DMS 273 (cell line): ENCODE measurements around the gene CEBPB.
"Not testable (repeated sequence)": the region's sequence is repeated elsewhere in the genome, so short reads cannot be mapped to it uniquely, and the experiment has no call there.

Experiments used
- DNase-seq: peaks from one replicate; lab custom pipeline; 2025; ENCODE audit not compliant: unreplicated experiment; lab: John Stamatoyannopoulos, UW

The CEBPB gene

DNA sequence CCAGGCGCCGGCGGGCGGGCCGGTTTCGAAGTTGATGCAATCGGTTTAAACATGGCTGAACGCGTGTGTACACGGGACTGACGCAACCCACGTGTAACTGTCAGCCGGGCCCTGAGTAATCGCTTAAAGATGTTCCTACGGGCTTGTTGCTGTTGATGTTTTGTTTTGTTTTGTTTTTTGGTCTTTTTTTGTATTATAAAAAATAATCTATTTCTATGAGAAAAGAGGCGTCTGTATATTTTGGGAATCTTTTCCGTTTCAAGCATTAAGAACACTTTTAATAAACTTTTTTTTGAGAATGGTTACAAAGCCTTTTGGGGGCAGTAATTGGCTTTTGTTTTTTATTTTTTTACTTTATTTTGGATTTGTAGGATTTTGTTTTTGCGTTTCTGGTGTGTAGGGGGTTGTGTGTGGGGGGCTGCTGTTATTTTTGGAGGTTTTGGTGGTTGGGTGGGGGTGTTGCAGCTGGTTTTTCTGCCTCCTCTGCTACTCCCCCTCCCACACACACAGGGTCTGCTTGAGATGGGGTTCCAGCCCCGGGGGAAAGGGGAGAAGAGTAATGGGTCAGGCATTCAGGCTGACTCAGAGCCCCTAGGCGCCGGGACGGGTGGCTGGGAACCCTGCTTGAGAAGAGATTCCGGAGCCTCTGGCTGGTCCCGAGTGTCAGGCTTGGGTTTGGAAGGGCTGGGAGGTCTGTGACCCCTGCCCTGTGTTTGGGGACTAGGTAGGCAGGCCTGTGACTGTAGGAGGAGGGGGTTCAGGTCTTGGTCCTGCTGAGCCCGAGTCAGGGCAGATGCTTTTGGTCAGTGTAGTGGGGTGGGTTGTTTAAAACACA lies 2.0 kb downstream of the CEBPB start:
- peak; percentile 95 for DNase-seq

DNA sequence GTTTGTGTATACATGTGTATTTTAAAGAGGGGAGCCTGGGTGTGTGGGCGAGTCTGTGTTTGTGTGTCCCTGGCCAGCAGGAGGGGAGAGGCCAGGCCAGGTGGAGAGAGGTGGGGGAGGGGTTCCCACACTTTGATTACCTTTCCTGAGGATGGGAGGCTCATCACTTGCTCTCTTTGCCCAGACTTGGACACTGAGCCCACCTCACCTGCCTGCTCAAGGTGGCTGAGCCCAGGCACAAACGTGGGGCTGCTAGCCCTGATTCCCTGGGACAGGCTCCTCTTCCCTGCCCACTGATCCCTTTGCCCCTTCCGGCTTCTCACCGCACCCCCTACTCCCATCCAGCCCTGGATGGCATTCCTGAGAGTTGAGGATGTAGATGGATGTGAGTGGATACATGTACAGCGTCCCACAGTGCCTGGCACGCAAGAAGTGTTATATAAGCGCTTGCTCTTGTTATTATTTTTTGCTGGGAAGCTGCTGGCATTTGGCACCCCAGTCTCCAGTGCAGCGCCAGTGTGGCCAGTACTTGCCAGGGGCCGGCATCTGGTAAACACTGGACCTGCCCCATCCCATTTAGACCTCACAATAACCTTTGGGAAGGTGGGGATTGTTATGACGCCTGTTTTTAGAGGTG lies 2.7 kb downstream of the CEBPB start:
- DNase-seq = peak; percentile 50

DNA sequence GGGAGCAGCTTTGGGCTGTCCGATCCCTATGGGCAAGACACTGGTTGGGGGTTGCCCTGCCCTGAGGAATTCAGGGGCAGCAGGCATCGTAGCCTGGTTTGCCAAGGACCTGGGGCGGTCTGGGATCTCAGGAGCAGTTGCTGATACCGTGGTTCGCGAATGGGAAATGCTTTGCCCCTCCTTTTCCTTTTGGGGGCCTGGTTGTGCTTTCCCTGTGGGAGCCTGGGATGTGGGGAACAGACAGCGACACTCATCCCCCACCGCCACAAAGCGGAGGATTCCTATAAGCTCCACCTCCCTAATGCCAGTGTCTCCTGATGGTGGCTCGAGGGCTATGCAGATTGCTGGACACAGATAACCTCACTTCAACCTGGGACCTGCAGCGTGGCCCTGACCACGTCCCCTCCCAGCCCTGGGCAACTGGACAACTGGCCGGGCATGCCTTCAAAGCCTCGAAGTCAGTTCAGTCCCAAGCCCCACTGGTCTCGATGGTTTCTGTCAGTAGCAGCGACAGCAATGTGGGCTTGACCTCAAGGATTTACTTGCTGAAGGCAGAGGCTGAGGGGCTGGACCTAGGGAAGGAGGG lies 3.3 kb downstream of the CEBPB start:
- DNase-seq = peak; percentile 39

DNA sequence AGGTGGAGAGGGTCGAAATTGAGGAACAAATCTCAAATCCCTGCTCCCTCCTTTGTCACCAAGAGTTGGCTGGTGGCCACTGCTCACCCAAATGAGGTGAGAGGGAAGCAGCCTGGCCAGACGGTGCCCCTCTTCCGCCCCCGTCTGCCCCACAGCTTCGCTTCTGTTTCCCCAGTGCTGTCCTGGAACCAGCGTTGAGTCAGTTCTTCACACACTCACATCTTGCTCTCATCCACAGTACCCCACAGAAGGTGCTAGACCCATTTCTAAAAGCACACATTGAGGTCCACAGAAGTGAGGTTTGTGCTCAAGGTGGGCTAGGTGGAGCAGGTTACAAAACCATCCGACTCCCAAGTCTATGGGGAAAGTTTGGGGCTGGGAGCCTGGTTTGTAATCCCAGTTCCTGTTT lies 3.8 kb downstream of the CEBPB start:
- peak; percentile 33 for DNase-seq

DNA sequence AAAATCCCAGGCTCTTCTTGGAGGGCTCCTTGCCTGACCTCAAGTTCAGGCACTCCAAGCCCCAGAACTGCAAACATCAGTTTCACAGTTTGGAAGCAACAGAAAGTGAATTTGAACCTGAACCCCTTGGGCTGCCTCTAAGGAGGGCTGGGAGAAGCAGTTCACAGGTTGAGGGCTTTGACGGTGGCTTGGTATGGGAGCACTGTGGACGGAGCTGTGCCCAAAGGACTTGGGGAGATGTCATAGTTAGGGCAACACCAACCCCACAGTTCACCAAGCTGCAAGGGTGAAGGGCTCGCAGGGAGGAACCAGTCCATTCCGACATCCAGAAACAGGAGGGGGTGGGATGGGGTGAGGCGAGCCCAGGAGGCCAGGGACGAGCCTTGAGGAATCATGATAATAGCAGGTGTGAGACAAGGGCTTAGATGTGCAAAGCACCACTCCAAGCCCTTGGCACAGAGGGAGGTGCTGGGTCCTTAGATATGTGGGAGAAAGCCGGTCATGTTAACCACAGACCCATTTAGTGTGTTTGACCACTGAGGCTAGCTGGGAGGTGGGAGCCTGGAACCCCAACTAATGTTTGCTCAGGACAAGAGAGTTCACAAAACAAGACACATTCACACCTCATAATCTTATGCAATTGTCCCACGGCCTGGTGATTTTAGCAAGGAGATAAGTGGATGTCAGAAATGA lies 4.3 kb downstream of the CEBPB start:
- DNase-seq = peak; percentile 17

DNA sequence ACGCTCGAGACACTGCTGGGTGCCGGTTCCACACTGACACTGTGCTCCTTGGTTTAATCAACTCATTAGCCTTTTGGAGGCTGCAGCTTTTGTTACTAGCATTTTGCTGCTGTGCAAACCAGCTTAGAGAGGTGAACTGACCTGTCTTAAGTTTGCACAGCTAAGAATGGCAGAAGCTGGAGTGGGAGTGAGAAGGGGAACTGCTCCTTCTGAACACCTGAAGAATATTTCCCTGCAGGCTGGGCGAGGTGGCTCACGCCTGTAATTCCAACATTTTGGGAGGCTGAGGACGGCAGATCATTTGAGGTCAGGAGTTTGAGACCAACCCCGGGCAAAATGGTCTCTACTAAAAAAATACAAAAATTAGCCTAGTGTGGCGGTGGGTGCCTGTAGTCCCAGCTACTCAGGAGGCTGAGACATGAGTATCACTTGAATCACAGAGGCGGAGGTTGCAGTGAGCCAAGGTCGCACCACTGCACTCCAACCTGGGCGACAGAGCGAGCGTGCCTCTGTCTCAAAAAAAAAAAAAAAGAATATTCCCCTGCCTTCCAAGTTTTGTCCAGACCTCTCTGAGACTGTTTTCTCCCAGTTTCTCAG lies 5.0 kb downstream of the CEBPB start:
- no peak for DNase-seq

DNA sequence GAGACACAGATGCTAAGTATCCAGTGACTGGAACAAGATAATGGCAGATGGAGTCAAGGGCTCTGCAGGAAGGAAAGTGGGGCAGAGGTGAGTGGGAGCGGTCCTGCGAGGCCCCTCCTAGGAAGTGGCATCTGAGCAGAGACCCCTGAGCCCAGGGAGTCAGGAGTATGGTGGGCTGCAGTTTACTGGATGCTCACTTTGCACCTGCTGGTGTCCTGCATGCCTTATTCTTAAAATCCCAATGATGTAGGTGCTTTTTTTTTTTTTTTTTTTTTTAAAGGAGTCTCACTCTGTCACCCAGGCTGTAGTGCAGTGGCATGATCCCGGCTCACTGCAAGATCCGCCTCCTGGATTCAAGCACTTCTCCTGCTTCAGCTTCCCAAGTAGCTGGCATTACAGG lies 5.6 kb downstream of the CEBPB start:
- peak; percentile 25 for DNase-seq

DNA sequence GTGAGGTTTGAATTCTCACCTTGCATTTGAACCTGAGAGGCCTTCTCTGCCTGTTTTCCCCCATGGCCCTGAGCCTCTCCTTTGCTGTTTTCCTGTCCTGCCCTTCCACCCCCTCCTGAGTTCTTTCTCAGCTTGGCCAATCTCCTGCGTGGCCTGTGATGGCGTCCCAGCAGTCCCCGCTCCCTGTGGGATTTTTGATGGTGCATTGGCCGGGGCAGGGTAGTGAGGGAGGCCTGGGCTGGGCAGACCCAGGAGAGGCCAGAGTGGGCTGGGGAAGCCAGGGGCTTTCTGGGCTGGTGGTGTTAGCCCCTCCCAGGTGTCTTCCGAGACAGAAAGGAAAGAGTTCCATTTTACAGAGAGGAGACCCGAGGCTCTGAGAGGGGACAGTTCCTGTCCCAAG lies 6.3 kb downstream of the CEBPB start:
- no peak for DNase-seq

DNA sequence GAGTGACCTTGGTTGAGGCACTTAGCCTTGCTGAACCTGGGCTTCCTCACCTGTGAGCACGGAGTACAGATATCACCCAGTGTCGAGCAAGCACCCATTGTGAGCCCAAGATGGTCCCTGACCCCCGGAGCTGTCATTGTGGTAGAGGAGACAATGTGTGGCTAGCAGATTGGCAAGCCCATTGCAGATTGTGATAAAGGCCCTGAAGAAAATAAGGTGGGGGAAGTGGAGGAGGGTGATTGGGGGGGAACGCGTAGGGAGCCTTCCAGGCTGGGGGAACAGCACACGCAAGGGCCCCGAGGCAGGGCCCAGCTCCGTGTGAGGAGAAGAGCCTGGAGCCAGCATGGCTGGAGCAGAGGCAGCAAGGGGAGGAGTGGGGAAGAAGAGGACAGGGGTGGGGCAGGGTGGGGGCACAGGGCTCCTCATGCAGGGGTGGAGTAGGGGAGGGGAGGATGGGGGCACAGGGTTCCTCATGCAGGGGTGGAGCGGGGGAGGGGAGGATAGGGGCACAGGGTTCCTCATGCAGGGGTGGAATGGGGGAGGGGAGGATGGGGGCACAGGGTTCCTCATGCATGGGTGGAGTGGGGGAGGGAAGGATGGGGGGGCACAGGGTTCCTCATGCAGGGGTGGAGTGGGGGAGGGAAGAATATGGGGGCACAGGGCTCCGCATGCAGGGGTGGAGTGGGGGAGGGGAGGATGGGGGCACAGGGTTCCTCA lies 7.0 kb downstream of the CEBPB start:
- no peak for DNase-seq

DNA sequence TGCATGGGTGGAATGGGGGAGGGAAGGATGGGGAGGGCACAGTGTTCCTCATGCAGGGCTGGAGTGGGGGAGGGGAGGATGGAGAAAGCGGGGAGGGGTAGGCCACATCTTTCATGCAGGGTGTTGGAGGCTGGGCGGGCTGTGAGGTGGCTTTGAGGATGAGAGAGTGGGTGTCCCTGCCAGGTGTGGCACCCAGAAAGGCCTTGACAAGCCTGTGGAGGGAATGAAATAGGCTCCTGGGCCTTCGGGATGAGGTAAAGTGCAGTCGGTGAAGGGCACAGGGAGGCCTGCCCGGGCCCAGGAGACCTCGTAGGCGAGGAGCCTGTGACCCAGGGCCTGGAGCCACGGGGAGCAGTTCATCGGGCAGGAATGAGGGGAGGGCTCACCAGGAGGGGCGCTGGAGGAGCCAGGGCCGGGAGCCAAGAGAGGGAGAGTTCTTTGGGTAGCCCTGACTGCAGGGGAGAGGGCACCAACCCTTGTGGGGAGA lies 7.6 kb downstream of the CEBPB start:
- peak; percentile 24 for DNase-seq

DNA sequence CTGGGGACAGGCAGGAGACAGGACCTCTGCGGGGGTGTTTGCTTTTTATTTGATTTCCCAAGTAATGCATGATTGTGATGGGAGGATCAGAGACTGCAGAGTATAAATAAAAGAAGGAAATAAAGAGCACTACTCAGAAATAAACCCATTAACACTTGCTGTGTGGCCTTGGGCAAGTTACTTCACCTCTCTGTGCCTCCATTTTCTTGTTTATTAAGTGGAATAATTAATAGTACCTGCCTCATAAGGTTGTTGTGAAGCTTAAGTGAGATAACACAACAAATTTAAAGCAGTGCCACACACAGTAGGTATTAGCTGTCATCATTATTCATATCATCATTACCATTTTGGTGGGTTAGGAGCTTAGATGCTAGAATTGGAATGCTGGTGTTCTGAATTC lies 8.1 kb downstream of the CEBPB start:
- DNase-seq = no peak

DNA sequence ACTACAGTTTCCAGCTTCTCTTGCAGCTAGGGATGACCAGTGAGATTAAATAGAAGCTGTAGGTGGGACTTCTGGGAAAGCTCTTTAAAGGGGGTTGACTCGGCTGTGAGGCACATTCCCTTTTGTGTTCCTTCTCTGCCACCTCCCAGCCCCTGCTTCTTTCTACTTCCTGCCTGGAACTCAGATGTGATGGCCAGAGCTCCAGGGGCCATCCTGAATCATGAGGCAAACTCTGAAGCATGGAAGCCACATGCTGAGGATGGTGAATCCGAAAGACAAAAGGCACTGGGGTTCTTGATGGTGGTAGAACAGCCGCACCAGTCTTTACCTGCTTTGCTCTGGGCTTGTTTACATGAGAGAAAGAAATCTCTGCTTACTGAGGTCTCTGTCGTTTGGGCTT lies 9.1 kb downstream of the CEBPB start:
- no peak for DNase-seq

DNA sequence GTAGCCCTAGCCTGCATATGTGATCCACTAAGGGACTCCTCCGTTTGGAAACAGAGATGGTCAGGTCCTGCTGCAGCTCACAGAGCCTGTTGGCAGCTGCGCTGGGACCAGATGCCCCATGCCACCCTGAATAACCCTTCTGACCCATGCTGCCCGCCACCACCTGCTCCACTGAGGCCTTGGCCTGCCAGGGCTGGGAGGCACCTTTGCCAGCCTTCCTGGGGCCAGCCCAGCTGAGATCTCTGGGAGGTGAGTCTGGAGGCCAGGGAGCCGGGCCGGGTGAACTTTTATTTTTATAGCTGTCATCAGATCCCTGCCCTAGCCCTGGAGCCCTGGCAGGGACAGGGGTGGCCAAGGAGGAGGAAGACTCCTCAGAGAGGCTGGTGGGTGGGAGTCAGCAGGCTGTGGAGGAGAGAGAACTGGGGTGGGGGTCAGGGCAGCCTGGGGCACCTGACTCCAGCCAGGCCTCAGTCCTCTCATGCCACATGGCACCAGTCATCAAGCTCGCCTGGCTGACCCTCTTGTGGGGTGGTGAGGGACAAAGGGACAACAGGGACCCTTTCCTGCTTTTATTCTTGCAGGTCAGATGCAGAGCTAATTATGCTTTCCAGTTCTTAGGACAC lies 10.0 kb downstream of the CEBPB start:
- DNase-seq = no peak

DNA sequence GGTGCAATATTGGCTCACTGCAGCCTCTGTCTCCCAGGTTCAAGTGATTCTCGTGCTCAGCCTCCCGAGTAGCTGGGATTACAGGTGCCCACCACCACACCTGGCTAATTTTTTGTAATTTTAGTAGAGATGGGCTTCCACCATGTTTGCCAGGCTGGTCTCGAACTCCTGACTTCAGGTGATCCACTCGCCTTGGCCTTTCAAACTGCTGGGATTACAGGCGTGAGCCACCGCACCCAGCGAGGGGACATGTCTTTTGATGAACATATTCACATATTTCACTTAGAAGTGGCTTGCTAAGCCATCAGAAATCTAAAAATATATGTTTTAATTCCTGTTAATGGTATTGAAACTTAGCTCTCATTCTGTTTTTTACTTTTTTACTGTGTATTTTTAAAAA lies 11.1 kb downstream of the CEBPB start:
- DNase-seq = not testable (repeated sequence)

DNA sequence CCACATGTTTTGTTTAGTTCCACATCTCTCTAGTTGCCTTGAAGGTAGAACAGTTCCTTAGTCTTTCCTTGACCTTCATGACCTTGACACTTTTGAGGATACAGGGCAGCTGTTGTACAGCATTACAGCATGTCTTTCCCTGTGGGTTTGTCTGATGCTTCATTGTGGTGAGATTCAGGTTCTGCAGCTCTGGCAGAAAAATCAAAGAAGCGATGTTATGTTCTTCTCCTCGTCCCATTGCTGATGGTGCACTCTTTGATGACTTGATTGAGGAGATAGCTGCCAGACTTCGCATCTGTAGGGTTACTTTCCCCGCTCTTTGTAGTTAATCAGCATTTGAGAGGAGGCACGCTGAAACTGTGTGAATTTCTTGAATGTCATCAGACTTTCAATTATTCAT lies 12.0 kb downstream of the CEBPB start:
- DNase-seq = no peak

DNA sequence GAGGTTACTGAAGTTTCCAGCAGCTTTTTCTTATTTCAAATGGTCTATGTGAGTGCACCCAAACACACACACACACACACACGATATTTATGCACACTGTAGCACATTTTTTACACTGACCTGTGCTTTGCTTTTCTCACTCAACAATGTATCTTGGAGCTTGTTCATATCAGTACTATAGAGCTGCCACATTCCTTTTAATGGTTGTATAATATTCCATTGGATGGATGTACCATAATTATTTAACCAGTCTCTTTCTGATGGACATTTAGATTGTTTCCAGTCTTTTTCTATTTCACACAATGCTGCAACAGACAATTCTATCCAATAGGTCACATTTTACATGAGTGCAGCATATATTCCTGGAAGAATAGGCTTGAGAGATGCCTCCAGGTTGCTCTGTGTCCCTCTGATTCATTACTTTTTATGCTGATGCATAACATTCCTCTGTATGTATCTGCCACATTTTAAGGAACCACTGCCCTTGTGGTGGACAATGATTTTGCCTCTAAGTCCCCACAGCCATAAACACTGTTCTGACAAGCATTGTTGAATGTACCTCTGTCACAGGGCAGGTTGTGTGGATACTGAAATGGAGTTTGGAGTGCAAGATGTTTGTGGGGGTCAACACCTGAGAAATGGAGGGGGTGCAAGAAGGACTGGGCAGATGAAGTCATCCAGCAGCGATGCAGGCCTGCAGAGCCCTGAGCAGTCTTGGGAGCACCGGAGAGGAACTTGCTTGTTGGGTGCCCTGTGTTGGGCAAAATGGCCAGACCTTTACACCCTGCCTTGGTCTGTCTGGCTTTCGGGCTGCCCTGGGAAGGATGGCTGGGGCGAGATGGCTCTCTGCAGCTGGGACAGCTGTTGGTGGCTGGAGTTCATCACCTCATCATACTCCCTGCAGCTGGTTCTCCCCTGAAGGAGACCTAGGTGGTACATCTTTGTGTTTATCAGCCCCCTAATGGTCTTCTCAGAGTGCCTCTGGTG lies 13.6 kb downstream of the CEBPB start:
- no peak for DNase-seq

DNA sequence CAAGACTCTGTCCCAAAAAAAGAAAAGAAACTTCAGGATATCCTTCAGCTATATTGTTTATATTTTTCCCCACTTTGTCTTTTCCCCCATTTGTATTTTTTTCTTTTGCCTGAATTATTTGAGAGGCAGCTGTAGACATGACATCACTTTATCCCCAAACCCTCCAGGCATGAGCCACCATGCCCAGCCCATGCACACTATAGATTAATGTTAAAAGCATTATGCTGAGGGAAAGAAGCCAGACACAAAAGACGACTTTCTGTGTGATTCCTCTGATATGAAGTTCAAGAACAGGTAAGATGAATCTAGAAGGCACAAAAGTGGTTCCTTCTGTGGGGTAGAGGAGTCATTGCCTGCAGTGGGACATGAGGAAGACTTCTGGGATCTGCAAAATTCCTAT lies 16.4 kb downstream of the CEBPB start:
- DNase-seq = no peak

DNA sequence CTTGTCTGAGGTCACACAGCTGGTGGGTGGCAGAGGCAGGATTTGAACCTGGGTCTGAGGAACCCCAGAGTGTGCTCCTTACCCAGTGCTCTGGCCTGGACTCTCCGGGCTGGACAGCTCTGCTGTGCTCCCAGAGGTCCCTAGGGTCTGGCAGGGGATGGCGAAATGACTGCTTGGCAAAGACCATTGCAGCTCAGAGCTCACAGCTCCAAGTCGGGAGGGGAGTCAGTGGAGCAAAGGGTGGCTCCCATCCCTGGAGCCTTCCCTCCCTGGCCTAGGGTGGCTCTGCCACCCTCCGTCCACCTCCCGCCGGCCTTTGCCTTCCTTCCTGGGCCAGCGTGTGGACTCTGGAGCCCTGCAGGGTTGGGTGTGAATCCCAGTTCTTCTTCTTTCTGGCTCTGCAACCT lies 17.5 kb downstream of the CEBPB start:
- no peak for DNase-seq

DNA sequence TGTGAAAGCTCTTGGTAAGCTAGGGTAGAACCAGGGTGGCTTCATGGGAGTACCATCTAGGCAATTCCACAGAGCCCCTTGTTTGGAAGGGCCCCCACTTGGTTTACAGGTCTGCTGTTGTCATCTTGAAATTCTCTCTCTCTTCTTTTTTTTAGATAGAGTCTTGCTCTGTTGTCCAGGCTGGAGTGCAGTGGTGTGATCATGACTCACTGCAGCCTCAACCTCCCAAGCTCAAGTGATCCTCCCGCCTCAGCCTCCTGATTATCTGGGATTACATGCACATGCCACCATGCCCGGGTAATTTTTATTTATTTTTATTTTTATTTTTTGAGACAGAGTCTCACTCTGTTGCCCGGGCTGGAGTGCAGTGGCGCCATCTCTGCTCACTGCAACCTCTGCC lies 18.2 kb downstream of the CEBPB start:
- not testable (repeated sequence) for DNase-seq
